Mononuclear cell (primary cell): ENCODE measurements around the gene NNMT. TPM values are rescaled to one million over a fixed set of nuclear protein-coding genes. Genes with fewer than 3 reads are reported as not detected.

Source experiments
- H3K27me3 ChIP-seq: 2 replicates; pipeline ENCODE4 v1.6.0; 2011; ENCODE audit warnings: low read length, control low read depth; ENCODE audit not compliant: insufficient read depth
- H3K4me1 ChIP-seq: 2 replicates; pipeline ENCODE4 v1.5.1; 2011; ENCODE audit warnings: mild to moderate bottlenecking, low read length, control low read depth; ENCODE audit not compliant: insufficient read depth
- H3K4me3 ChIP-seq: 2 replicates; pipeline ENCODE4 v1.5.1; 2011; ENCODE audit warnings: mild to moderate bottlenecking, low read length, moderate library complexity
- H3K9me3 ChIP-seq: 2 replicates; pipeline ENCODE4 v1.5.1; 2011; ENCODE audit warnings: low read depth, mild to moderate bottlenecking, control low read depth, low read length
- total RNA-seq: library from RNA; depleted of rRNA; stranded (reverse); fragments of >200 nt; gene quantifications from one replicate; pipeline ENCODE4 v1.2.3, GENCODE V29; 2012

Gene NNMT
- total RNA-seq, 1 donor = 0.73 TPM

GRCh38 chr11:114304969-114305368, 8.8 kb downstream of the NNMT start:
- Histone ChIP-seq H3K4me3 (no peak overlapping the region), H3K27me3 (peaks cover 18% of the 10 kb centered on the region), H3K4me1 (peaks cover 6% of the 10 kb centered on the region), H3K9me3 (peaks cover 4% of the 10 kb centered on the region)

- Histone ChIP-seq H3K27me3 (peaks cover 13% of the 10 kb centered on the region), H3K4me3 (no peak overlapping the region), H3K9me3 (no peaks in the 10 kb centered on the region), H3K4me1 (peaks cover 6% of the 10 kb centered on the region)
Observed at GRCh38 chr11:114307524-114308203, 11.5 kb downstream of the NNMT start.

GRCh38 chr11:114308689-114309089, 12.5 kb downstream of the NNMT start:
- Histone ChIP-seq H3K4me3 (no peak overlapping the region), H3K4me1 (peaks cover 6% of the 10 kb centered on the region), H3K27me3 (peaks cover 10% of the 10 kb centered on the region), H3K9me3 (no peaks in the 10 kb centered on the region)

GRCh38 chr11:114309517-114309916, 13.3 kb downstream of the NNMT start:
- no peak overlapping the region for H3K4me3 ChIP-seq
- H3K27me3 ChIP-seq = peaks cover 9% of the 10 kb centered on the region

GRCh38 chr11:114310095-114310494, 13.9 kb downstream of the NNMT start:
- Histone ChIP-seq H3K4me3 (no peak overlapping the region), H3K4me1 (peaks cover 6% of the 10 kb centered on the region)

More at GRCh38 chr11:114309517-114309916, 13.3 kb downstream of the NNMT start:
- H3K4me1 ChIP-seq = peaks cover 6% of the 10 kb centered on the region
- no peaks in the 10 kb centered on the region for H3K9me3 ChIP-seq

GRCh38 chr11:114311946-114312345, 15.7 kb downstream of the NNMT start:
- Histone ChIP-seq H3K9me3 (no peaks in the 10 kb centered on the region), H3K27me3 (peaks cover 6% of the 10 kb centered on the region), H3K4me1 (peaks cover 6% of the 10 kb centered on the region), H3K4me3 (no peak overlapping the region)

More at GRCh38 chr11:114310095-114310494, 13.9 kb downstream of the NNMT start:
- peaks cover 9% of the 10 kb centered on the region for H3K27me3 ChIP-seq
- H3K9me3 ChIP-seq = no peaks in the 10 kb centered on the region

GRCh38 chr11:114314096-114314495, 17.9 kb downstream of the NNMT start:
- Histone ChIP-seq H3K4me1 (no peaks in the 10 kb centered on the region), H3K9me3 (no peaks in the 10 kb centered on the region)

GRCh38 chr11:114315749-114316368, 19.7 kb downstream of the NNMT start:
- H3K27me3 ChIP-seq = no peaks in the 10 kb centered on the region
- no peak overlapping the region for H3K4me3 ChIP-seq
- H3K9me3 ChIP-seq = no peaks in the 10 kb centered on the region
- no peaks in the 10 kb centered on the region for H3K4me1 ChIP-seq

More at GRCh38 chr11:114314096-114314495, 17.9 kb downstream of the NNMT start:
- Histone ChIP-seq H3K27me3 (peaks cover 3% of the 10 kb centered on the region), H3K4me3 (no peak overlapping the region)

GRCh38 chr11:114316980-114317786, 21.0 kb downstream of the NNMT start:
- no peaks in the 10 kb centered on the region for H3K27me3 ChIP-seq
- no peaks in the 10 kb centered on the region for H3K4me1 ChIP-seq
- no peaks in the 10 kb centered on the region for H3K9me3 ChIP-seq
- H3K4me3 ChIP-seq = no peak overlapping the region

GRCh38 chr11:114317787-114318137, 21.6 kb downstream of the NNMT start:
- Histone ChIP-seq H3K27me3 (no peaks in the 10 kb centered on the region), H3K4me3 (no peak overlapping the region), H3K9me3 (no peaks in the 10 kb centered on the region), H3K4me1 (no peaks in the 10 kb centered on the region)

GRCh38 chr11:114318361-114318760, 22.2 kb downstream of the NNMT start:
- H3K27me3 ChIP-seq = no peaks in the 10 kb centered on the region
- no peak overlapping the region for H3K4me3 ChIP-seq
- H3K9me3 ChIP-seq = no peaks in the 10 kb centered on the region
- no peaks in the 10 kb centered on the region for H3K4me1 ChIP-seq

- Histone ChIP-seq H3K4me1 (no peaks in the 10 kb centered on the region), H3K4me3 (no peak overlapping the region), H3K27me3 (no peaks in the 10 kb centered on the region), H3K9me3 (no peaks in the 10 kb centered on the region)
Observed at GRCh38 chr11:114319716-114320328, 23.6 kb downstream of the NNMT start.

- no peaks in the 10 kb centered on the region for H3K27me3 ChIP-seq
Observed at GRCh38 chr11:114321621-114322257, 25.5 kb downstream of the NNMT start.

GRCh38 chr11:114322934-114323333, 26.7 kb downstream of the NNMT start:
- Histone ChIP-seq H3K4me1 (no peaks in the 10 kb centered on the region), H3K4me3 (no peak overlapping the region), H3K27me3 (no peaks in the 10 kb centered on the region), H3K9me3 (no peaks in the 10 kb centered on the region)

More at GRCh38 chr11:114321621-114322257, 25.5 kb downstream of the NNMT start:
- H3K9me3 ChIP-seq = no peaks in the 10 kb centered on the region
- no peaks in the 10 kb centered on the region for H3K4me1 ChIP-seq
- no peak overlapping the region for H3K4me3 ChIP-seq
